Adrenal gland (tissue), 12 donors: ENCODE results near the gene MSMB. TPM values are rescaled to one million over a fixed set of nuclear protein-coding genes. Genes with fewer than 3 reads are reported as not detected.

ENCODE experiments used
- DNase-seq, 7 donors: peaks; one replicate each; pipeline ENCODE4 v3.0.0-alpha.2; 2019 to 2020
- H3K27ac ChIP-seq, 5 donors: fragments of 200-600 bp; sonication (generic) in 4 of 5; 1 replicate in 3 of 5; 2 replicates in 2 of 5; pipeline versions ENCODE4 v1.5.1 to v1.8.0; 2016 to 2020; ENCODE audit warnings: mild to moderate bottlenecking in 1 of 5
- H3K27me3 ChIP-seq: fragments of 200-600 bp; 2 replicates; pipeline ENCODE4 v1.8.0; 2021
- H3K36me3 ChIP-seq, 2 donors: fragments of 200-600 bp; replicated peaks in 1 of 2; 1 replicate in 1 of 2; 2 replicates in 1 of 2; pipeline versions ENCODE4 v1.5.1 to v1.8.0; 2018 to 2022
- H3K4me1 ChIP-seq, 2 donors: fragments of 200-600 bp; replicated peaks in 1 of 2; 1 replicate in 1 of 2; 2 replicates in 1 of 2; pipeline versions ENCODE4 v1.5.1 to v1.8.0; 2018 to 2021
- H3K4me3 ChIP-seq, 4 donors: fragments of 200-600 bp; sonication (generic) in 3 of 4; one replicate each; pipeline ENCODE4 v1.5.1; 2016 to 2018
- H3K9me3 ChIP-seq, 3 donors: fragments of 200-600 bp; sonication (generic) in 1 of 3; replicated peaks in 1 of 3; 1 replicate in 2 of 3; 2 replicates in 1 of 3; pipeline versions ENCODE4 v1.5.1 to v1.8.0; 2016 to 2021
- POLR2A ChIP-seq, 2 donors: fragments of 450-650 bp; IDR thresholded peaks; one replicate each; pipeline ENCODE4 v1.6.1; 2017; ENCODE audit warnings: antibody characterized with exemption in 2 of 2, mild to moderate bottlenecking in 2 of 2, moderate library complexity in 1 of 2
- WGBS, 4 donors: extraction: QIAGEN DNeasy Blood & Tissue Kit in 2 of 4; methylation state at CpG; one replicate each; pipeline versions ENCODE4 v1.1.5 to v1.1.7; 2013 to 2017; 5-methylcytosine and 5-hydroxymethylcytosine counted together
- intact Hi-C, 2 donors: fragments of 100-400 bp; cut with DNase I; formaldehyde crosslinking; loops; one replicate each; pipeline versions ENCODE4 v1.14.1 to v1.15.0; 2022 to 2023
- polyA plus RNA-seq, 3 donors: library from polyadenylated mRNA; stranded (reverse); fragments of 200-250 nt in 2 of 3; fragments of 350-450 nt in 1 of 3; fragmentation: Illumina TruSeq in 1 of 3; extraction: RNeasy Lipid Tissue Mini Kit (QIAGEN cat#74804) in 1 of 3; gene quantifications; one replicate each; pipeline ENCODE4 v1.2.3, GENCODE V29; 2013 to 2014
- total RNA-seq, 9 donors: library from RNA; depleted of rRNA in 4 of 9; stranded (reverse); fragments of >200 nt in 4 of 9; fragments of 120-200 nt in 1 of 9; fragmentation: NEBNext Ultra II Directional in 1 of 9; extraction: Animal tissue kit (Norgen Biotek cat#: 25700) in 1 of 9; gene quantifications; one replicate each; pipeline versions ENCODE4 v1.1.0 to v1.2.4, GENCODE V29; 2013 to 2023
- TF ChIP-seq, protein P1 (sequence below), 6 experiments: fragments of 450-650 bp in 4 of 6; fragments of 200-600 bp in 2 of 6; sonication (generic) in 1 of 6; IDR thresholded peaks; 1 replicate in 5 of 6; 2 replicates in 1 of 6; pipeline versions ENCODE4 v1.5.1 to v1.8.0; 2016 to 2021; ENCODE audit warnings: antibody characterized with exemption in 6 of 6, mild to moderate bottlenecking in 2 of 6, moderate library complexity in 1 of 6
- donor health status: healthy with polysubstance abuse.
- donor health status: Bipolar disorder and iron deficiency.
- donor health status: DM: yes; HTN: yes; CAD: no.
- donor health status: DM: no; HTN: no; CAD: no.
- donor health status: DM: no; HTN: no; CAD: no.
- donor health status: DM: yes; HTN: yes; CAD: no.

Gene MSMB
- total and polyA plus RNA-seq, 12 donors: not detected

DNA sequence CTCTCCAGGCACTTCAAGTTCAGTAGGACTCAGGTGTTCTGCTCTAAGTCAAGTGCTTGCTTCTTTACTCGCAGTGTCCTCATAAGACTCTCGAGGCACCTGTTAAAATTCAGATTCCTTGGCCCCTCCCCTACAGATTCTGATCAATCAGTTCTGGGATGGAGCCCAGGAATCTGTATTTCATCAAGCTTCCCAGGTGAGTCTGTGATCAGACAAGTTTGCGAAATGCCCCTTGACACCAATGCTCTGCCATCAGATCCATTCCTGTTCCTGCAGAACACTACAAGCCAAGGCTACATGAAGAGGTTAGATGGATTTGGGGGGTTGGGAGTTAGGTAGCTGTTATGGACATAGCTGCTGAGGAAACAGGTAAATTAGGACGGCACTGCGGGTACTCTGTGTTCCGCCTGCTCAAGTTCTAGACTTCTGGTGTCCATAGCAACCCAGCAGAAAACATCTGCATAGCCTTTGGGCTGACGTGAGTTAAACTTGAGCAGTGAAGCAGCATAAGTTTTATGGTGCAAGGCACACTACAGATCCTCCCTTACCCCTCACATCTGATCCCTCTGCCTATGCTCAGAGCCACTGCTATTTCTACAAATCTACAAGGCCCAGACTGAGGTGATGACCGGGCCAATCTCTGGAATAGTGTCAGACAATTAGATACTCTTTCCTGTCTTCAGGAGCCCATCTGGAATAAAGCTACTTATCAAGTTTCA lies 8.8 kb downstream of the MSMB start:
- intact Hi-C loops: no loop called here
- H3K9me3 ChIP-seq: no peaks in the 10 kb centered on the region
- peaks cover 0 to 8% of the 10 kb centered on the region in 2 donors for H3K4me1 ChIP-seq
- H3K36me3 ChIP-seq: no peaks in the 10 kb centered on the region
- WGBS, 4 donors: 88 to 95% (median 91%) methylated on average over 7 to 8 of the region's 8 CpGs
- H3K27ac ChIP-seq: no peak overlapping the region
- no peak overlapping the region for H3K4me3 ChIP-seq
- DNase-seq: no peak
- H3K27me3 ChIP-seq: no peaks in the 10 kb centered on the region
- TF ChIP-seq POLR2A (IDR thresholded peaks at IDR 0.05): no peak
- TF ChIP-seq, protein P1, sequence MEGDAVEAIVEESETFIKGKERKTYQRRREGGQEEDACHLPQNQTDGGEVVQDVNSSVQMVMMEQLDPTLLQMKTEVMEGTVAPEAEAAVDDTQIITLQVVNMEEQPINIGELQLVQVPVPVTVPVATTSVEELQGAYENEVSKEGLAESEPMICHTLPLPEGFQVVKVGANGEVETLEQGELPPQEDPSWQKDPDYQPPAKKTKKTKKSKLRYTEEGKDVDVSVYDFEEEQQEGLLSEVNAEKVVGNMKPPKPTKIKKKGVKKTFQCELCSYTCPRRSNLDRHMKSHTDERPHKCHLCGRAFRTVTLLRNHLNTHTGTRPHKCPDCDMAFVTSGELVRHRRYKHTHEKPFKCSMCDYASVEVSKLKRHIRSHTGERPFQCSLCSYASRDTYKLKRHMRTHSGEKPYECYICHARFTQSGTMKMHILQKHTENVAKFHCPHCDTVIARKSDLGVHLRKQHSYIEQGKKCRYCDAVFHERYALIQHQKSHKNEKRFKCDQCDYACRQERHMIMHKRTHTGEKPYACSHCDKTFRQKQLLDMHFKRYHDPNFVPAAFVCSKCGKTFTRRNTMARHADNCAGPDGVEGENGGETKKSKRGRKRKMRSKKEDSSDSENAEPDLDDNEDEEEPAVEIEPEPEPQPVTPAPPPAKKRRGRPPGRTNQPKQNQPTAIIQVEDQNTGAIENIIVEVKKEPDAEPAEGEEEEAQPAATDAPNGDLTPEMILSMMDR (IDR thresholded peaks at IDR 0.05): no peak

DNA sequence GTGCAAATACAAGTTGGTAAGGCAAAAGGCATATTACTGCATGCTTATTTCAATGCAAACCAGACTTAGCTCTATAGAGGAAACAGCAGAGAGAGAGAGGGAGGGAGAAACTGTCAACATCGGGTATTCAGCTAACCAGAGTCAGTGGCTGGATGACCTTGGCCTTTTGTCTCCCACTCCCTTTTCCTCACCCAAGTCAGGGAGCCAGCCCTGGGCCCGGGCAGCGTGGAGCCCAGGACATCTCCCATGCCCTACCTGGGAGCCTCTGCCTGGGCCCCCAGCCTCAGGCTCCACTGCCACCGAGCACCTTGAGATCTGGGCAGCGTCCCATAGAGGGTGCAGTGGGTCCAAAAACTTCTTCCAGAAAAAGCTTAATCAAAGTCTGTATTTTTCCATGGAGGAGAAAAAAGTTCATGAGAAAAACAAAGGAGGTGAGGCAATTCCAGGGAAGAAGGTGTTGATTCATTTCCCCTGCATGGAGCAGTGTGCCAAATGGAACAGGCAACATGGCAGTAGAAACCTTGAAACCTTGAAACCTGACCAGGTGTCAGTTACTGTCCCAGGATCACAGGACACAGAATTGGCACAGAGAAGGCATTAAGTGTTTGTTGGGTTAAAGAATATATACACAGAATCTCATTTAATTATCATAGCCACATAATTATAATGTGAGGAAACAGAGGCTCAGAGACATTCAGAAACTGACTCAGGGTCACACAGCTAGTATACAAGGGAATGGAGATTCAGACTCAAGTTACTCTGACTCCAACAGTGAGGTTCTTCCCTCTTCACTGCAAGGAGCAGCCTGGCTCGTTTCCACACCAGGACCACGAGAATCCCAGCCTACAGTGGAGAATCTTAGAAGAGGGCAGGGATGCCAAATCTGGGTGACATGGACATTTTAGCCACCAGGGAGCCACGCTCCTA lies 9.9 kb downstream of the MSMB start:
- Histone ChIP-seq H3K36me3 (no peaks in the 10 kb centered on the region), H3K9me3 (no peaks in the 10 kb centered on the region), H3K4me3 (no peak overlapping the region), H3K27me3 (no peaks in the 10 kb centered on the region), H3K27ac (peak overlapping the region in 1 of 5 donors; percentile 53), H3K4me1 (peaks cover 0 to 8% of the 10 kb centered on the region in 2 donors)
- WGBS, 4 donors: 46 to 67% (median 50%) methylated on average over 8 of the region's 8 CpGs
- intact Hi-C loops: no loop called here
- peak in 4 of 7 donors; percentile 15 to 37 (median 22) for DNase-seq
- TF ChIP-seq, protein P1 (IDR thresholded peaks at IDR 0.05): peak in 2 of 6 experiments; percentile 16 to 23
- TF ChIP-seq POLR2A (IDR thresholded peaks at IDR 0.05): no peak

DNA sequence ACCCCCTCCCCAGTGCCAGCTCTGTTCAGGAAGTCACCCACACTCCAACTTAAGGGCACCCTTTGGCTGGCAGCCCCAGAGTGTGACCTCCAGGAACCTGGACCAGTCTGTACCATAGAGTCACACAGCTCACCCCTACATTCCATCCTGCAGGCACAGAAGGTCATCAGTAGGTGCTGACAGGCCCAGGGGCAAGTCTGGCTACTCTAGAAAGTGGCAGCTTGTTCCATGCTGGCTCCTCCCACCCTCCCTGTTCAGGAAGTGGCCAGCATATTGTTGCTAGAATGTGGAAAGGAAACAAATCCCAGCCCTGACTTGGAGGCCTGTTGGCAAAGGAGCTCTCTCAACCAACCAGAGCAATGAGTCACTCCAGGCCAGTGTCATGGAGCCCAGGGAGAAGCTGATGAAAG lies 12.5 kb downstream of the MSMB start:
- TF ChIP-seq, protein P1 (IDR thresholded peaks at IDR 0.05): no peak
- TF ChIP-seq POLR2A (IDR thresholded peaks at IDR 0.05): no peak
- H3K4me3 ChIP-seq: no peak overlapping the region
- no peaks in the 10 kb centered on the region for H3K27me3 ChIP-seq
- H3K27ac ChIP-seq: no peak overlapping the region
- H3K36me3 ChIP-seq: no peaks in the 10 kb centered on the region
- H3K4me1 ChIP-seq: peaks cover 10 to 24% of the 10 kb centered on the region in 2 donors
- DNase-seq: no peak
- H3K9me3 ChIP-seq: no peaks in the 10 kb centered on the region
- intact Hi-C loops: no loop called here
